RWPE1 (cell line): ENCODE results near the gene FGF14.

ENCODE experiments used
- CTCF ChIA-PET: fragments of 350-600 bp; sonication (Branson Sonifier 250); formaldehyde crosslinking; extraction: SDS; loops from one replicate; lab custom pipeline; 2021; lab: Yijun Ruan, JAX
- POLR2A ChIA-PET: fragments of 400-600 bp; formaldehyde crosslinking; extraction: SDS; loops from one replicate; lab custom pipeline; 2020; ENCODE audit warnings: antibody characterized with exemption; ENCODE audit not compliant: low non-redundant PET; lab: Yijun Ruan, JAX
- DNase-seq: peaks from one replicate; pipeline ENCODE4 v3.0.0; 2012; ENCODE audit warnings: low spot score
- H3K27ac ChIP-seq: fragments of 450-650 bp; 2 replicates; pipeline ENCODE4 v1.5.1; 2017
- CTCF ChIP-seq: fragments of 450-650 bp; conservative IDR thresholded peaks from 2 replicates; pipeline ENCODE4 v1.5.1; 2017; ENCODE audit warnings: low read depth, mild to moderate bottlenecking

Gene FGF14

GRCh38 chr13:102244607-102245227 is 157.1 kb downstream of the FGF14 start:
- ChIA-PET CTCF (interaction anchor here (0.7 kb wide), 1 partner anchor 29 kb away, joined by 3 read pairs; no protein-coding TSS in a partner anchor), POLR2A (no interaction called here)
- TF ChIP-seq CTCF = no peak
- DNase-seq = no peak
- H3K27ac ChIP-seq = no peak overlapping the region

GRCh38 chr13:102240110-102240509 is 161.7 kb downstream of the FGF14 start:
- ChIA-PET CTCF (no interaction called here), POLR2A (no interaction called here)
- H3K27ac ChIP-seq = no peak overlapping the region
- DNase-seq = no peak
- TF ChIP-seq CTCF = no peak

GRCh38 chr13:102237230-102237629 is 164.6 kb downstream of the FGF14 start:
- DNase-seq = no peak

GRCh38 chr13:102236830-102237229 is 165.0 kb downstream of the FGF14 start:
- DNase-seq = no peak
- H3K27ac ChIP-seq = no peak overlapping the region
- no peak for TF ChIP-seq CTCF
- POLR2A ChIA-PET = interaction anchor here (0.7 kb wide), 1 partner anchor 319 kb away, joined by 12 read pairs; no protein-coding TSS in a partner anchor
- CTCF ChIA-PET = no interaction called here

More at GRCh38 chr13:102237230-102237629, 164.6 kb downstream of the FGF14 start:
- no peak for TF ChIP-seq CTCF
- POLR2A ChIA-PET = interaction anchor here (0.7 kb wide), 1 partner anchor 318 kb away, joined by 12 read pairs; no protein-coding TSS in a partner anchor
- CTCF ChIA-PET = no interaction called here
- no peak overlapping the region for H3K27ac ChIP-seq

- ChIA-PET CTCF (no interaction called here), POLR2A (no interaction called here)
- no peak overlapping the region for H3K27ac ChIP-seq
- no peak for TF ChIP-seq CTCF
- no peak for DNase-seq
These were observed 165.5 kb downstream of the FGF14 start for GRCh38 chr13:102236341-102236740.

- DNase-seq = no peak
- ChIA-PET CTCF (interaction anchor here (0.5 kb wide), 1 partner anchor 89 kb away, joined by 5 read pairs; no protein-coding TSS in a partner anchor), POLR2A (no interaction called here)
- TF ChIP-seq CTCF = no peak
- H3K27ac ChIP-seq = no peak overlapping the region
These were observed 166.2 kb downstream of the FGF14 start for GRCh38 chr13:102235689-102236088.
